CD4-positive, alpha-beta memory T cell (primary cell): ENCODE data around the gene LGALS8. TPM values are rescaled to one million over a fixed set of nuclear protein-coding genes. Genes with fewer than 3 reads are reported as not detected.
A peak's percentile ranks its signal among the peaks of the same experiment; 100 is the strongest.

Experiments
- CTCF ChIA-PET: fragments of 350-600 bp; sonication (Branson Sonifier 250); formaldehyde crosslinking; loops from one replicate; lab custom pipeline; 2021; ENCODE audit warnings: inconsistent platforms; ENCODE audit not compliant: partially characterized antibody; lab: Charles Lee
- POLR2A ChIA-PET: fragments of 350-600 bp; sonication (Branson Sonifier 250); formaldehyde crosslinking; loops from one replicate; lab custom pipeline; 2021; ENCODE audit not compliant: partially characterized antibody; lab: Charles Lee
- DNase-seq, 5 donors: peaks; one replicate each; pipeline versions ENCODE4 v3.0.0 to v3.0.0-alpha.2; 2020 to 2022; ENCODE audit warnings: mixed read lengths in 1 of 5
- H3K27ac ChIP-seq: one replicate; pipeline ENCODE4 v1.7.0; 2013; ENCODE audit warnings: low read depth, low read length
- H3K27me3 ChIP-seq: 2 replicates; pipeline ENCODE4 v1.7.0; 2013; ENCODE audit warnings: mild to moderate bottlenecking, low read length, moderate library complexity; ENCODE audit not compliant: insufficient read depth
- H3K36me3 ChIP-seq: 2 replicates; pipeline ENCODE4 v1.7.0; 2013; ENCODE audit warnings: mild to moderate bottlenecking, low read length, moderate library complexity; ENCODE audit not compliant: insufficient read depth
- H3K4me1 ChIP-seq: 2 replicates; pipeline ENCODE4 v1.7.0; 2013; ENCODE audit warnings: mild to moderate bottlenecking, low read length, moderate library complexity; ENCODE audit not compliant: insufficient read depth
- H3K4me3 ChIP-seq, 2 donors: one replicate each; pipeline ENCODE4 v1.7.0; 2013; ENCODE audit warnings: low read length in 2 of 2, mild to moderate bottlenecking in 1 of 2
- H3K9me3 ChIP-seq, 2 donors: one replicate each; pipeline ENCODE4 v1.7.0; 2013; ENCODE audit warnings: low read length in 2 of 2, control low read depth in 1 of 2; ENCODE audit not compliant: control insufficient read depth in 1 of 2
- H3K27ac Mint-ChIP-seq, 7 donors: one replicate each; pipeline ENCODE4 v1.8.0; 2020 to 2021; ENCODE audit warnings: mixed read lengths in 7 of 7, mild to moderate bottlenecking in 6 of 7, inconsistent platforms in 3 of 7, moderate library complexity in 3 of 7
- H3K27me3 Mint-ChIP-seq, 2 donors: one replicate each; pipeline ENCODE4 v1.8.0; 2020 to 2021; ENCODE audit warnings: mixed read lengths in 2 of 2
- H3K36me3 Mint-ChIP-seq, 2 donors: one replicate each; pipeline ENCODE4 v1.8.0; 2020 to 2021; ENCODE audit warnings: mixed read lengths in 2 of 2, inconsistent platforms in 1 of 2, mild to moderate bottlenecking in 1 of 2
- H3K4me1 Mint-ChIP-seq, 4 donors: one replicate each; pipeline ENCODE4 v1.8.0; 2020 to 2021; ENCODE audit warnings: mixed read lengths in 4 of 4, mild to moderate bottlenecking in 1 of 4
- H3K4me3 Mint-ChIP-seq, 8 donors: one replicate each; pipeline ENCODE4 v1.8.0; 2020 to 2021; ENCODE audit warnings: mixed read lengths in 8 of 8, mild to moderate bottlenecking in 7 of 8, moderate library complexity in 6 of 8, inconsistent platforms in 3 of 8
- H3K9me3 Mint-ChIP-seq, 8 donors: one replicate each; pipeline ENCODE4 v1.8.0; 2020 to 2021; ENCODE audit warnings: mixed read lengths in 8 of 8, mild to moderate bottlenecking in 5 of 8, inconsistent platforms in 3 of 8, moderate library complexity in 1 of 8
- intact Hi-C: fragments of 100-400 bp; cut with micrococcal nuclease; formaldehyde crosslinking; loops from one replicate; pipeline ENCODE4 v1.15.1; 2023
- polyA plus RNA-seq, 2 donors: library from polyadenylated mRNA; unstranded; fragments of 300-500 nt; fragmentation: Illumina TruSeq; gene quantifications; one replicate each; pipeline ENCODE4 v1.2.3, GENCODE V29; 2021
- total RNA-seq, 2 experiments: library from RNA; stranded (reverse); gene quantifications; one replicate each; pipeline ENCODE4 v1.2.3, GENCODE V29; 2021

The LGALS8 gene
- total and polyA plus RNA-seq, 4 experiments from 2014 or later = 46.8 to 196 (median 130) TPM

- ChIA-PET CTCF (interaction anchor here (0.9 kb wide), 1 partner anchor 14 kb away, joined by 3 read pairs; no protein-coding TSS in a partner anchor), POLR2A (interaction anchor here (0.9 to 4.0 kb wide), 5 partner anchors 10 to 154 kb away, joined by 3 to 18 read pairs (median 4); partner anchors contain the start of genes EDARADD and LGALS8)
- Mint-ChIP-seq H3K27ac (peak overlapping the region in 6 of 7 donors; percentile 13 to 80 (median 50)), H3K27me3 (no peaks in the 10 kb centered on the region), H3K9me3 (no peaks in the 10 kb centered on the region), H3K4me1 (peaks cover 21 to 34% (median 25%) of the 10 kb centered on the region in 4 donors), H3K4me3 (no peak overlapping the region), H3K36me3 (peaks cover 77 to 89% of the 10 kb centered on the region in 2 donors)
- H3K27me3 ChIP-seq = no peaks in the 10 kb centered on the region
- H3K4me3 ChIP-seq = no peak overlapping the region
- H3K27ac ChIP-seq = no peak overlapping the region
- H3K4me1 ChIP-seq = peaks cover 21% of the 10 kb centered on the region
- intact Hi-C loops = no loop called here
- DNase-seq = no peak
- peaks cover 90% of the 10 kb centered on the region for H3K36me3 ChIP-seq
- no peaks in the 10 kb centered on the region for H3K9me3 ChIP-seq
Measured at GRCh38 chr1:236548452-236548851, 24.7 kb downstream of the LGALS8 start.

GRCh38 chr1:236550961-236551851, 27.4 kb downstream of the LGALS8 start:
- no peaks in the 10 kb centered on the region for H3K27me3 Mint-ChIP-seq
- Histone ChIP-seq H3K4me3 (no peak overlapping the region), H3K36me3 (peaks cover 88% of the 10 kb centered on the region), H3K4me1 (peaks cover 3% of the 10 kb centered on the region), H3K27me3 (no peaks in the 10 kb centered on the region), H3K9me3 (no peaks in the 10 kb centered on the region), H3K27ac (no peak overlapping the region)
- POLR2A ChIA-PET = interaction anchor here (0.8 to 1.3 kb wide), 2 partner anchors 13 to 26 kb away, joined by 3 read pairs; no protein-coding TSS in a partner anchor
- no peaks in the 10 kb centered on the region for H3K9me3 Mint-ChIP-seq
- CTCF ChIA-PET = interaction anchor here (1.0 to 2.2 kb wide), 2 partner anchors 13 to 17 kb away, joined by 3 to 5 read pairs; no protein-coding TSS in a partner anchor
- intact Hi-C loops = no loop called here
- peak overlapping the region in 5 of 7 donors; percentile 6 to 46 (median 15) for H3K27ac Mint-ChIP-seq
- H3K36me3 Mint-ChIP-seq = peaks cover 69 to 86% of the 10 kb centered on the region in 2 donors
- no peak for DNase-seq
- H3K4me3 Mint-ChIP-seq = no peak overlapping the region
- H3K4me1 Mint-ChIP-seq = peaks cover 4 to 13% (median 5%) of the 10 kb centered on the region in 4 donors

- intact Hi-C loops = no loop called here
- POLR2A ChIA-PET = interaction anchor here (0.6 to 1.3 kb wide), 3 partner anchors 14 to 28 kb away, joined by 3 read pairs; no protein-coding TSS in a partner anchor
- H3K36me3 Mint-ChIP-seq = peaks cover 67 to 86% of the 10 kb centered on the region in 2 donors
Measured at GRCh38 chr1:236552096-236552495, 28.3 kb downstream of the LGALS8 start.

GRCh38 chr1:236552901-236553300, 29.1 kb downstream of the LGALS8 start:
- intact Hi-C loops = no loop called here
- no peak overlapping the region for H3K4me3 Mint-ChIP-seq
- no peaks in the 10 kb centered on the region for H3K9me3 Mint-ChIP-seq

More at GRCh38 chr1:236552096-236552495, 28.3 kb downstream of the LGALS8 start:
- peak overlapping the region in 4 of 7 donors; percentile 16 to 78 (median 42) for H3K27ac Mint-ChIP-seq
- CTCF ChIA-PET = interaction anchor here (1.0 kb wide), 1 partner anchor 14 kb away, joined by 3 read pairs; no protein-coding TSS in a partner anchor
- no peaks in the 10 kb centered on the region for H3K9me3 Mint-ChIP-seq
- DNase-seq = no peak
- peaks cover 0 to 4% (median 0%) of the 10 kb centered on the region in 4 donors for H3K4me1 Mint-ChIP-seq
- no peak overlapping the region for H3K4me3 ChIP-seq
- H3K4me3 Mint-ChIP-seq = no peak overlapping the region
- H3K36me3 ChIP-seq = peaks cover 88% of the 10 kb centered on the region
- no peak overlapping the region for H3K27ac ChIP-seq
- no peaks in the 10 kb centered on the region for H3K27me3 ChIP-seq
- H3K27me3 Mint-ChIP-seq = no peaks in the 10 kb centered on the region
- H3K9me3 ChIP-seq = no peaks in the 10 kb centered on the region
- no peaks in the 10 kb centered on the region for H3K4me1 ChIP-seq

GRCh38 chr1:236553370-236553769, 29.6 kb downstream of the LGALS8 start:
- ChIA-PET CTCF (no interaction called here), POLR2A (no interaction called here)
- H3K27ac ChIP-seq = no peak overlapping the region
- Mint-ChIP-seq H3K4me3 (no peak overlapping the region), H3K27me3 (no peaks in the 10 kb centered on the region), H3K9me3 (no peaks in the 10 kb centered on the region), H3K4me1 (peaks cover 0 to 4% (median 0%) of the 10 kb centered on the region in 4 donors), H3K36me3 (peaks cover 66 to 86% of the 10 kb centered on the region in 2 donors), H3K27ac (peak overlapping the region in 1 of 7 donors; percentile 22)
- no peaks in the 10 kb centered on the region for H3K9me3 ChIP-seq
- no peaks in the 10 kb centered on the region for H3K27me3 ChIP-seq
- no peak for DNase-seq
- H3K36me3 ChIP-seq = peaks cover 85% of the 10 kb centered on the region
- H3K4me3 ChIP-seq = no peak overlapping the region
- intact Hi-C loops = no loop called here
- no peaks in the 10 kb centered on the region for H3K4me1 ChIP-seq

More at GRCh38 chr1:236552901-236553300, 29.1 kb downstream of the LGALS8 start:
- Histone ChIP-seq H3K27ac (no peak overlapping the region), H3K4me3 (no peak overlapping the region), H3K4me1 (no peaks in the 10 kb centered on the region), H3K36me3 (peaks cover 86% of the 10 kb centered on the region), H3K9me3 (no peaks in the 10 kb centered on the region), H3K27me3 (no peaks in the 10 kb centered on the region)
- Mint-ChIP-seq H3K27ac (peak overlapping the region in 5 of 7 donors; percentile 13 to 72 (median 24)), H3K4me1 (peaks cover 0 to 4% (median 0%) of the 10 kb centered on the region in 4 donors), H3K36me3 (peaks cover 65 to 86% of the 10 kb centered on the region in 2 donors), H3K27me3 (no peaks in the 10 kb centered on the region)
- POLR2A ChIA-PET = no interaction called here
- DNase-seq = no peak
- CTCF ChIA-PET = no interaction called here

GRCh38 chr1:236556606-236557005, 32.8 kb downstream of the LGALS8 start:
- H3K27ac Mint-ChIP-seq = peak overlapping the region in 3 of 7 donors; percentile 14 to 37 (median 35)
- Histone ChIP-seq H3K27me3 (no peaks in the 10 kb centered on the region), H3K4me3 (no peak overlapping the region), H3K9me3 (no peaks in the 10 kb centered on the region), H3K36me3 (peaks cover 69% of the 10 kb centered on the region), H3K27ac (no peak overlapping the region), H3K4me1 (no peaks in the 10 kb centered on the region)
- no peaks in the 10 kb centered on the region for H3K4me1 Mint-ChIP-seq
- ChIA-PET CTCF (no interaction called here), POLR2A (interaction anchor here (1.7 kb wide), 1 partner anchor 11 kb away, joined by 3 read pairs; no protein-coding TSS in a partner anchor)
- H3K9me3 Mint-ChIP-seq = no peaks in the 10 kb centered on the region
- H3K27me3 Mint-ChIP-seq = no peaks in the 10 kb centered on the region
- DNase-seq = no peak
- no peak overlapping the region for H3K4me3 Mint-ChIP-seq
- peaks cover 61 to 82% of the 10 kb centered on the region in 2 donors for H3K36me3 Mint-ChIP-seq
- intact Hi-C loops = no loop called here

- ChIA-PET CTCF (no interaction called here), POLR2A (interaction anchor here (1.1 to 1.7 kb wide), 2 partner anchors 10 to 20 kb away, joined by 3 to 5 read pairs; no protein-coding TSS in a partner anchor)
- Mint-ChIP-seq H3K4me1 (no peaks in the 10 kb centered on the region), H3K4me3 (no peak overlapping the region), H3K36me3 (peaks cover 62 to 81% of the 10 kb centered on the region in 2 donors), H3K9me3 (no peaks in the 10 kb centered on the region), H3K27me3 (no peaks in the 10 kb centered on the region), H3K27ac (no peak overlapping the region)
- no peaks in the 10 kb centered on the region for H3K27me3 ChIP-seq
- H3K36me3 ChIP-seq = peaks cover 65% of the 10 kb centered on the region
- intact Hi-C loops = no loop called here
- no peak overlapping the region for H3K4me3 ChIP-seq
- no peak overlapping the region for H3K27ac ChIP-seq
- H3K9me3 ChIP-seq = no peaks in the 10 kb centered on the region
- no peak for DNase-seq
- H3K4me1 ChIP-seq = no peaks in the 10 kb centered on the region
Measured at GRCh38 chr1:236558081-236558480, 34.3 kb downstream of the LGALS8 start.
